ENCODE results near the gene NADSYN1.
A peak's percentile ranks its signal among the peaks of the same experiment; 100 is the strongest.

NADSYN1 gene

DNA sequence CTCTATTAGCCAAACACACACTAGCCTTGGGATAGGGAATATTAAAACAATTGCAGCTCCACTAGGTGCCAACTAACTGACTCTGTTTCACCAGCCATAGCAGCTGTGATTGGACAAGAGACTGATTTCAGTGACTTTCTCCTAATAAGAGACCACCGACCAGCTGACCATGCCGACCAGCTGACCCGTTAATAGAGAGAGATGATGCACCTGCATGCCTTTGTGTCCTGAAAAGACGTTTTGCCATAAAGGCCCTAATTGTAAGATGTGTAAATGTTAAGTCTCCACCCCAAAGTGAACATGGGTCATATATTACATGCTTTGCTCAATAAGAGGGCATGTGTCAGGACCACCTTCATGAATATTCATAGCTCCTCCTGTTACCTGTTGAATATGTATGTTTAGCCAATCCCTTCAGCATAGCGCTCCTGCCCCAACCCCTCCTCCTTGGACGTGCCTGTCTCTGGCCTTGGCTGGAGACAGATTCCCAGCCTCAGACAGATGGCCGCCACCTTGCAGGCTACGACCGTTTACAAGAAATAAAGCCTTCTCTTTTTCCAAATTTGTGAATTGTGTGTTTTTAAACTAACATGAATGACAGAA, 1.3 kb upstream of the NADSYN1 start:
- no peak for DNase-seq (ENCODE audit: low read depth)

- DNase-seq (ENCODE audit: low read depth), result peak; percentile 24
These were observed 585 bp upstream of the NADSYN1 start for GRCh38 chr11:71452199-71453036.

- DNase-seq (ENCODE audit: low read depth), result no peak
These were observed 908 bp downstream of the NADSYN1 start for GRCh38 chr11:71453918-71454304.

DNA sequence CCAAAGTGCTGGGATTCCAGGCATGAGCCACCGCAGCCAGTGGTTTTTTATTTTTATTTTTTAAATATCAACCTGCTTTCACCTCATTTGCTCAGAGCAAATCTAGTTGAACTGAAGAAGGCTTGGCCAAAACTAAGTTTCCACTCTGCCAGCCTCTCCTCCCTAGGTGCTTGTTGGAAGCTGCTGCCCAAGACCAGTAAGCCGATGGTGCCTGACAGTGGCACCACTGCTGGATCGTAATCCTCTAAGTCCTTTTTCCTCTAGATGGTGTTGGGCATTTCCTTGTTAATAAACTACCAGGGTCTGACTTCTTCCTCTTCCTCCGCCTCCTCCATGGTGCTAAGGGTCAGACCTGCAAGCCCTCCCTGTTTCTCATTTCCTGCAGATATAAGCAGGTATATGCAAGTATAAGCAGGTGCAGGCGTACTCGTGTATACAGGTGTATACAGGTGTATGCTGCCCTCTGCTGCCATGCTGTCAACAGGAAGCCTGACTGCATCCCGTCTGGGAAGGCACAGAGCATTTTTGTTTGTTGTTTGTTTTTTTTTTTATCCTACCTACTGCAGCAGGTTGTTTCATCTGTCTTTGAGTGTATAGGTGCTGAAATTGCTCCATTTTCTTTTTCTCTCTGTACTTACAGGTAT, 1.6 kb downstream of the NADSYN1 start:
- DNase-seq (ENCODE audit: low read depth), result no peak

GRCh38 chr11:71456294-71456693, 3.3 kb downstream of the NADSYN1 start:
- no peak for DNase-seq (ENCODE audit: low read depth)

DNA sequence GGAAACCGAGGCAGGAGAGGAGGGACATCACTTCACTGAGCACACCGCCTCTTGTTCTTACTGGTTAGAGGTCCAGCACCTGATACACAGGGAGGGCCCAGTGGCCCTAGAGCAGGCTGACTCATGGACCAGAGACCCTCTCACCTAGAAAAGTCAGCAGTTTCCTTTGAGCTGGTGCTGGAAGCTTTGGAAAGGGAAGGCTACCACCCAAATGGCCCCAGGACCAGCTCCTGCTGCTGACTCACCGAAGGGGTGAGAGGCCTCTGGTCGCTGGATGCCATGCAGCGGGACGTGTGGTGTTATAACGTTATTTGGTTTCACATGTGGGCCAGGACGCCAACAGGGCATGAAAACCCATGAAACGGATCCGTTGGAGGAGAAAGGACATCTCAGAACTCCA, 3.8 kb downstream of the NADSYN1 start:
- no peak for DNase-seq (ENCODE audit: low read depth)

- DNase-seq (ENCODE audit: low read depth), result no peak
These were observed 5.4 kb downstream of the NADSYN1 start for GRCh38 chr11:71458146-71459070.

DNA sequence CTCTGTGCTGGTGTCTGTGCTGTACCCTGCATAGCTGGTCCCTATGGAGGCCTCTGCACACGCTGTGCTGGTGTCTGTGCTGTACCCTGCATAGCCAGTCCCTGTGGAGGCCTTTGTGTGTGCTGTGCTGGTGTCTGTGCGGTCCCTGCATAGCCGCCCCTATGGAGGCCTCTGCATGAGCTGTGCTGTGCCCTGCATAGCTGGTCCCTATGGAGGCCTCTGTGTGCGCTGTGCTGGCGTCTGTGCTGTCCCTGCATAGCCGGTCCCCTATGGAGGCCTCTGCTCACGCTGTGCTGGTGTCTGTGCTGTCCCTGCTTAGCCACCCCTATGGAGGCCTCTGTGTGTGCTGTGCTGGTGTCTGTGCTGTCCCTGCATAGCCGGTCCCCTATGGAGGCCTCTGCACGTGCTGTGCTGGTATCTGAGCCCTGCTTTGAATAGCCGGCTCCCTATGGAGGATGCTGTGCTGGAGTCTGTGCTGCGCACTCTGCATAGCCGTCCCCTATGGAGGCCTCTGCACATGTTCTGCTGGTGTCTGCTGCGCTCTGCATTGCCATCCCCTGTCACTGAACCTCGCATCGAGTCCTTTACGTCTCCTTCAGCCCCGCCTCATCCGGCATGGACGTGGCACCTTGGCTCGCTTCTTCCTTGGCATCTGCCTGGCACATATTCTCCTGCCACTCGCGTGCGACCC, 6.2 kb downstream of the NADSYN1 start:
- no peak for DNase-seq (ENCODE audit: low read depth)

- no peak for DNase-seq (ENCODE audit: low read depth)
These were observed 6.8 kb downstream of the NADSYN1 start for GRCh38 chr11:71459767-71460320.

GRCh38 chr11:71461696-71462095, 8.7 kb downstream of the NADSYN1 start:
- DNase-seq (ENCODE audit: low read depth), result no peak

GRCh38 chr11:71462726-71463125, 9.7 kb downstream of the NADSYN1 start:
- DNase-seq (ENCODE audit: low read depth), result no peak

- DNase-seq (ENCODE audit: low read depth), result no peak
These were observed 10.6 kb downstream of the NADSYN1 start for GRCh38 chr11:71463331-71464211.

GRCh38 chr11:71465054-71465453, 12.1 kb downstream of the NADSYN1 start:
- no peak for DNase-seq (ENCODE audit: low read depth)

GRCh38 chr11:71466358-71466757, 13.4 kb downstream of the NADSYN1 start:
- DNase-seq (ENCODE audit: low read depth), result no peak

DNA sequence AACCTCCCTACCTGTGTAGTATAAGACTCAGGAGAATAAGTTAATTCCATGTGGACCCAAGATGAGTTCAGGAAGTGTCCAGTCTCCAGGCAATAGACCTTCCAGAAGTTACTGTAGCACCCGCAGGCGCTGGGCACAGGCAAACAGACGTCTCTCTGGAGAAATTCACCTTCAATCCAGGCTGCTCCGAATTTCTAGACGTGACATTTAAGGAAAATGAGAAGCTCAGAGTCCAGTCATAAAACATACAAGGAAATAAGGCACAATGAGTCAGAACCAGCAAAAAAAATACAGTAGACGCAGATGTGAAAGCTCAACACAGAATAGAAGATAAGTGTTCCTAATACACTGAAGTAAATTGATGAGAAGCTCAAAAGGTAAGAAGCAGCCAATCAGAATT, 14.2 kb downstream of the NADSYN1 start:
- DNase-seq (ENCODE audit: low read depth), result no peak

GRCh38 chr11:71470946-71471345, 17.9 kb downstream of the NADSYN1 start:
- no peak for DNase-seq (ENCODE audit: low read depth)

GRCh38 chr11:71472357-71472885, 19.4 kb downstream of the NADSYN1 start:
- DNase-seq (ENCODE audit: low read depth), result no peak

DNA sequence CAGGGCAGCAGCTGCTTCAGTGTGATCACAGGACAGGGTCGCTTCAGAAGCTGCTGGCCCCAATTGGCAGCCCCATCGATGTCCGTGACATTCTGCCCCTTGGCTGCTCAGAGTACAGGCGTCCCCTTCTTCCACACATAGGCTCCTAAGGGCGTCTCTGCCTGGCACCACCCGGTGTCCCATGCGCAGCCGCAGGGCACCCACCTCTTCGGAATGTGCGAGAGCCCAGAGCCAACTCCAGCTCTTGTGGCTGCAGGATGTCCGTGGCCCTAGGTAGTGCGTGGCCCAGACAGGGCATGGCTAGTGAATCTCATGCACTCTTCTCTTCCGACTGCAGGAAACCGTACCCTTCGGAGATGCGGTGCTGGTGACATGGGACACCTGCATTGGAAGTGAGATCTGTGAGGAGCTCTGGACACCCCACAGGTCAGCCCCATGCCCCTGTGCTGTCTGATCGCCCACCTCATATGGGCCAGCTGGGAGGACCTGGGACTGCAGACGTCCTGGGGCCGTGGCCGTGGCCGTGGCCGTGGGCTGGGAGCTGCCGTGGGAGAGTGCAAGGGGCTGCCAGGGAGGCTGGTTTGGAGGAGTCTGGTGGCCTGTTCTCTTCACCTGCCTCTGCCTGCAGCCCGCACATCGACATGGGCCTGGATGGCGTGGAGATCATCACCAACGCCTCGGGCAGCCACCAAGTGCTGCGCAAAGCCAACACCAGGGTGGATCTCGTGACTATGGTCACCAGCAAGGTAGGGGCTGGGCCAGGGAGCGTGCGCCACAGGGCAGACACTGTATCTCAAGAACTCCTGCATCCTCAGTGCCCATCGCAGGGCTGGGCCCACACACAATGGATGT, 20.2 kb downstream of the NADSYN1 start:
- DNase-seq (ENCODE audit: low read depth), result no peak

GRCh38 chr11:71473793-71474080, 20.7 kb downstream of the NADSYN1 start:
- no peak for DNase-seq (ENCODE audit: low read depth)

Data from activated T-helper 9 cell treated with anti-CD3 and anti-CD28 coated beads, Interleukin-2, amount 50 U/mL, for 16 hours (primary cell).